ENCODE measurements around the gene CDAN1.
"Not testable (repeated sequence)": the region's sequence is repeated elsewhere in the genome, so short reads cannot be mapped to it uniquely, and the experiment has no call there.

CDAN1 gene

GRCh38 chr15:42681119-42681518 lies 55.8 kb downstream of the CDAN1 start:
- H3K27me3 Mint-ChIP-seq (ENCODE audit: low read depth) = no peaks in the 10 kb centered on the region
- TF ChIP-seq, protein P1, sequence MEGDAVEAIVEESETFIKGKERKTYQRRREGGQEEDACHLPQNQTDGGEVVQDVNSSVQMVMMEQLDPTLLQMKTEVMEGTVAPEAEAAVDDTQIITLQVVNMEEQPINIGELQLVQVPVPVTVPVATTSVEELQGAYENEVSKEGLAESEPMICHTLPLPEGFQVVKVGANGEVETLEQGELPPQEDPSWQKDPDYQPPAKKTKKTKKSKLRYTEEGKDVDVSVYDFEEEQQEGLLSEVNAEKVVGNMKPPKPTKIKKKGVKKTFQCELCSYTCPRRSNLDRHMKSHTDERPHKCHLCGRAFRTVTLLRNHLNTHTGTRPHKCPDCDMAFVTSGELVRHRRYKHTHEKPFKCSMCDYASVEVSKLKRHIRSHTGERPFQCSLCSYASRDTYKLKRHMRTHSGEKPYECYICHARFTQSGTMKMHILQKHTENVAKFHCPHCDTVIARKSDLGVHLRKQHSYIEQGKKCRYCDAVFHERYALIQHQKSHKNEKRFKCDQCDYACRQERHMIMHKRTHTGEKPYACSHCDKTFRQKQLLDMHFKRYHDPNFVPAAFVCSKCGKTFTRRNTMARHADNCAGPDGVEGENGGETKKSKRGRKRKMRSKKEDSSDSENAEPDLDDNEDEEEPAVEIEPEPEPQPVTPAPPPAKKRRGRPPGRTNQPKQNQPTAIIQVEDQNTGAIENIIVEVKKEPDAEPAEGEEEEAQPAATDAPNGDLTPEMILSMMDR (IDR thresholded peaks at IDR 0.05; ENCODE audit: unreplicated experiment in 3 of 3) = no peak
- H3K27ac Mint-ChIP-seq = no peak overlapping the region
- peaks cover 42% of the 10 kb centered on the region for H3K36me3 Mint-ChIP-seq (ENCODE audit: low read depth)
- H3K4me1 Mint-ChIP-seq = no peaks in the 10 kb centered on the region
- no peak overlapping the region for H3K4me3 Mint-ChIP-seq
- no peaks in the 10 kb centered on the region for H3K9me3 Mint-ChIP-seq

- H3K9me3 Mint-ChIP-seq; H3K27ac Mint-ChIP-seq; H3K4me1 Mint-ChIP-seq; H3K4me3 Mint-ChIP-seq; H3K27me3 Mint-ChIP-seq (ENCODE audit: low read depth): not testable (repeated sequence)
- H3K36me3 Mint-ChIP-seq (ENCODE audit: low read depth) = peaks cover 44% of the 10 kb centered on the region
Observed at GRCh38 chr15:42680142-42680482, 56.8 kb downstream of the CDAN1 start.

DNA sequence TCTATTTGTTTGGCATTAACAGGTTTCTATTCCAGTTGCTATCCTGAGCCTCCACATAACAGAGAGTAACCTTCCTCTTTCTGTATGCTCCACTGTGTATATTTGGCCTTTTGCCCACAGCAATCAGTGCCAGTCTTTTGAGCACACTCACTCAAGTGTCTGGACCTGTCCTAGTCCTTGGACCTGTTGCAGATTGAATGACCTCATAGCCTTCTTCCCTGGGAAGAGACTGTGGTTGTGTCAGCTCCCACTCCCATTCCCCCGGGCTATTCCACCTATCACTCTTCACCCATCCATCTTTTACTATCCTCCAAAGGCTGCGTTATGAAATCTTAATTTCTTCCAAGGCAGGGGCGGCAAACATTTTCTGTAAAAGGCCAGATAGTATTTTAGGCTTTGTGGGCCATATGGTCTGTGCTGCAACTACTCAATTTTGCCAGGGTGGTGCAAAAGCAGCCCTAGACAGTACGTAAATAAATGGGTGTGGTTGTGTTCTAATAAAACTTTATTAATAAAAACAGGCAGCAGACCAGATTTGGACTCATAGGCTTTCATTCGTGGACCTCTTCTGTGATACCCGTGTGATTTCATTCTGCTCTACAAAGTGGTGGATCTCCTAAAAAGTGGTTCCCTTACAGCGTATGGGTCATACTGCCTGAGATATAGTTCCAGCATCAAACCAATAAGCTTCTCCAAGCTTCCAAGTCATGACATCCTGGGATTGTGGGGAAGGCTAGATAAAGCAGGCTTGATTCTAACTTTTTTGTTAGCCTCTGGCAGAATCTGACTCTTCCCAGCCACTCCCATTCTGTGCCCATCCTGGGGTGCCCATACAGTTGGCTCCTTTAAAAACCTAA lies 57.4 kb downstream of the CDAN1 start:
- H3K4me3 Mint-ChIP-seq = no peak overlapping the region
- no peak overlapping the region for H3K27ac Mint-ChIP-seq
- H3K4me1 Mint-ChIP-seq = no peaks in the 10 kb centered on the region
- TF ChIP-seq, protein P1 (IDR thresholded peaks at IDR 0.05; ENCODE audit: unreplicated experiment in 3 of 3) = no peak
- H3K36me3 Mint-ChIP-seq (ENCODE audit: low read depth) = peaks cover 39% of the 10 kb centered on the region
- no peaks in the 10 kb centered on the region for H3K9me3 Mint-ChIP-seq
- H3K27me3 Mint-ChIP-seq (ENCODE audit: low read depth) = no peaks in the 10 kb centered on the region

DNA sequence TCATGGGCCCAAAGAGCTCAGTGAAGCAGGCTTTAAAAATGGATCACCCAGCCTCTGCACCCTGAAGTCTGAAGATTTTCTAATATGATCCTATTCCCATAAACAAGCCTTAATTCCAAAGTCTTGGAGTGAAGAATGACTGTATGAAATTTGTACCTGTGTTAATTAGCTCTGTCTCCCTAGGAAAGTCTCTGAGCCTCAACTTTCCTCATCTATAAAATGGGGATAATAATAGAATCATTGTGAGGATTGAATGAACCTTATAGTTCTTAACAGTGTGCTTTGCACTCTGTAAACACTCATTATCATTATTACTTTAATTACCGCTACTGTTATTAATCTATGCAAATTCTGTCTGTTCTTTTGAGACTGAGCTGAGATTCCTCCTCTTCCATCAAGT lies 61.9 kb downstream of the CDAN1 start:
- H3K4me1 Mint-ChIP-seq = no peaks in the 10 kb centered on the region
- no peaks in the 10 kb centered on the region for H3K9me3 Mint-ChIP-seq

DNA sequence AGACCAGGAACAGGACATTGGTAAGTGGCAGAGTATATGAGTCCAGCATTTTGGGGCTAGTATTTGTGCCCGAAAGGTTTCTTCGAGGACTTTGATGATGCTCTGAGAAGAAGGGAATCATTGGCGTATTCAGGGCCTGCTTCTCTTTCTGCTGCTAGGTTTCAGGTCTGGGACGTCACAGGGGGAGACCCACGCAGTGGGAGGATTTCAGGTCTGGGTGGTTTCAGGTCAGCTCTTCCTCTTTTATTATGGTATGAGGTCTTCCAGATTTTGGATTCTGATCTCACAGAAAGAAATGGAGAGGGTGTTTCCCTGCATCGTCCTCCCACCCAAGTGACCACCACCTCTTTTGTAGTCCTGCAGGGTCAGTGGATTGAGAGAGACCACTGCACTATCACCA lies 62.5 kb downstream of the CDAN1 start:
- Mint-ChIP-seq H3K27ac (no peak overlapping the region), H3K36me3 (ENCODE audit: low read depth) (peaks cover 19% of the 10 kb centered on the region), H3K9me3 (no peaks in the 10 kb centered on the region), H3K27me3 (ENCODE audit: low read depth) (no peaks in the 10 kb centered on the region), H3K4me1 (no peaks in the 10 kb centered on the region), H3K4me3 (no peak overlapping the region)
- TF ChIP-seq, protein P1 (IDR thresholded peaks at IDR 0.05; ENCODE audit: unreplicated experiment in 3 of 3) = no peak

More for the DNA sequence above, 61.9 kb downstream of the CDAN1 start:
- H3K27ac Mint-ChIP-seq = no peak overlapping the region
- no peak overlapping the region for H3K4me3 Mint-ChIP-seq
- TF ChIP-seq, protein P1 (IDR thresholded peaks at IDR 0.05; ENCODE audit: unreplicated experiment in 3 of 3) = no peak
- H3K27me3 Mint-ChIP-seq (ENCODE audit: low read depth) = no peaks in the 10 kb centered on the region
- H3K36me3 Mint-ChIP-seq (ENCODE audit: low read depth) = peaks cover 17% of the 10 kb centered on the region

Data from nephron (organoid).